Left forelimb (tissue), 1 donor: ENCODE measurements around the gene RNF222.

Experiments
- DNase-seq: peaks from one replicate; pipeline ENCODE4 v3.0.0-alpha.2; 2018; ENCODE audit warnings: low spot score

RNF222 gene, protein sequence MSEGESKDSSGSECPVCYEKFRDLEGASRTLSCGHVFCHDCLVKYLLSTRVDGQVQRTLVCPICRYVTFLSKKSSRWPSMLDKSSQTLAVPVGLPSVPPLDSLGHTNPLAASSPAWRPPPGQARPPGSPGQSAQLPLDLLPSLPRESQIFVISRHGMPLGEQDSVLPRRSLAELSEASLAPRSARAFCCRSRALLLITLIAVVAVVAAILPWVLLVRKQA

GRCh38 chr17:8397636-8398035, at the start of gene RNF222:
Gene RNF222 (minus strand): TSS chr17:8397827. CDS start chr17:8393461, 4,366 bp downstream.
- DNase-seq: no peak

DNA sequence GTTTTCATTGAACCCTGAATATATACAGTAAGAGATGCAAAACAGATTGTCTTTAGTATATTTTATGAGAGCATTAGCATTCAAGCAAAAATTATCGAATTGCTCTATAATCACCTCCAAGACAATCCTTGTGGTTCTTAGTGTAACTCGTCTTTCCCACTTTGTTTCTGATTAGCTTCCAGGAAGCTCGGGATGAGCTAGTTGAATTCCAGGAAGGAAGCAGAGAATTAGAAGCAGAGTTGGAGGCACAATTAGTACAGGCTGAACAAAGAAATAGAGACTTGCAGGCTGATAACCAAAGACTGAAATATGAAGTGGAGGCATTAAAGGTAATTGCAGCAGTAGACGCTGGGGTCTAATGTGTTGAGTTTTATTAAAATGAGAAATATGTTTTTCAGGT, 47.9 kb upstream of the RNF222 start:
- no peak for DNase-seq

DNA sequence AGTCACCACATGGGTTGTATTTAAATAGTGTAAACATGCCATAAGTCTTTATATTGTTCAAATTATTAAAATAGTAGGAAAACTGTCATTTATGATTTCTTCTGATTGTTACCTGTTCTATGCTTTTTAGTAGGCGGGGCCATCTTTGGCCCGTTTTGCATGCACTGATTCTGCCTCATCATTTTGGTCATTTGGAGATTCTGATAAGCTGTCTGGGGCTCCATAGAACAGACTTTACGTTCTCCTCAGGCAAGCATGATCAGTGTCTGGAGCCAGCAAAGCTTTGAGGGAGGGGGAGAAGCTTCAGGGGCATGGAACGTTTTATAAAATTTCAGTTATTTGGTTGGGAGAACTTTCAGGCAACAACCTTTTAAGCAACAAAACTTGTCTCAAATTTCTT, 46.9 kb upstream of the RNF222 start:
- no peak for DNase-seq

DNA sequence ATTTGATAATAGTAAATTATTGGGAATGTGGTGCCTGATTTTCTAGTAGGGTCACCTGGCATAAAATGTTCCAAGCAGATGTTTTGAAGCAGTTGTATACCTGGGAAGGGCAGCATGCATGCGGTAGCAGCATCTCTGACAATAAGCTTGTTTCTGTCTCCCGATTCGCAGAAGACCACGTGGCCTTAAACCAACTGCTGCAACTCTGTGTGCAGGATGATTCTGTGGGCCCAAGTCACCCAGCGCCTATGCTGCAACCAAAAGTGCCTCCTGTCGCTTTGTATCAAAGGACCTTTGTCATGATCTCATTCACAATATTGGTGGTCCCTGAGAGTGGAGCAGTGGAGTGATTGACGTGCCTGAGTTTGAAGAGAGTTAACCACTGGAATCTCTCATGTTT, 46.1 kb upstream of the RNF222 start:
- DNase-seq: no peak

DNA sequence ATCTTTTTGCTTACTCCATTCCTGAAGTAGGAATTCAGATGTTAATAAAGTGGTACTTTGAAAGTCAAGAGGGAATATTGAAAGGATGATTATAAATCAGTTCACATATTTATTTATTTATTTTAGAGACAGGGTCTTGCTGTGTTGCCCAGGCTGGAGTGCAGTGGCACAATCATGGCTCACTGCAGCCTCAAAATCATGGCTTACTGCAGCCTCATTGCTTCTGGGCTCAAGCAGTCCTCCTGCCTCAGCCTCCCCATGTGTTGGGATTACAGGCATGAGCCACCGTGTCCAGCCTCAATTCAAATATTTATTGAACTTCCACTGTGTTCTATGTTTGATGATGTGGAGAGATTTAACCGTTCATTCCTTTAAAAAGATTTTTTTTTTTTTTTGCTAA, 44.7 kb upstream of the RNF222 start:
- no peak for DNase-seq

- DNase-seq: no peak
Measured at GRCh38 chr17:8441690-8442089, 44.1 kb upstream of the RNF222 start.

- no peak for DNase-seq
Measured at GRCh38 chr17:8439681-8440080, 42.1 kb upstream of the RNF222 start.

- no peak for DNase-seq
Measured at GRCh38 chr17:8438441-8438840, 40.8 kb upstream of the RNF222 start.

DNA sequence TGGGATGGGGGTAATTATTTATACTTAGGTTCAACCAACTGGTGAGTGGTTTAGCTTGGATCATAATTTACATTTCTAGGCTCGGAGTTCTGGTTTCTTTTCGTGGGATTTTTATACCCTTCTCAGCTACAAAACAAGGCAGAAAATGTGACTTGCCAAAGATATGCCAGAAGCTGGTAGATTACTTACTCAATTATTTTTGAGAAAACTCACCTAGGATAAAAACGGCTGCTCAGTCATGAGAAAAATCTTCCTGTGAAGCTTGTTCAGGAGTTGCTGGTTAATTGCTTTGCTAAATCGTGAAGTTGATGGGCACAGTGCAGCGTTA, 39.2 kb upstream of the RNF222 start:
- no peak for DNase-seq

GRCh38 chr17:8436169-8436843, 38.7 kb upstream of the RNF222 start:
- peak; percentile 78 for DNase-seq

DNA sequence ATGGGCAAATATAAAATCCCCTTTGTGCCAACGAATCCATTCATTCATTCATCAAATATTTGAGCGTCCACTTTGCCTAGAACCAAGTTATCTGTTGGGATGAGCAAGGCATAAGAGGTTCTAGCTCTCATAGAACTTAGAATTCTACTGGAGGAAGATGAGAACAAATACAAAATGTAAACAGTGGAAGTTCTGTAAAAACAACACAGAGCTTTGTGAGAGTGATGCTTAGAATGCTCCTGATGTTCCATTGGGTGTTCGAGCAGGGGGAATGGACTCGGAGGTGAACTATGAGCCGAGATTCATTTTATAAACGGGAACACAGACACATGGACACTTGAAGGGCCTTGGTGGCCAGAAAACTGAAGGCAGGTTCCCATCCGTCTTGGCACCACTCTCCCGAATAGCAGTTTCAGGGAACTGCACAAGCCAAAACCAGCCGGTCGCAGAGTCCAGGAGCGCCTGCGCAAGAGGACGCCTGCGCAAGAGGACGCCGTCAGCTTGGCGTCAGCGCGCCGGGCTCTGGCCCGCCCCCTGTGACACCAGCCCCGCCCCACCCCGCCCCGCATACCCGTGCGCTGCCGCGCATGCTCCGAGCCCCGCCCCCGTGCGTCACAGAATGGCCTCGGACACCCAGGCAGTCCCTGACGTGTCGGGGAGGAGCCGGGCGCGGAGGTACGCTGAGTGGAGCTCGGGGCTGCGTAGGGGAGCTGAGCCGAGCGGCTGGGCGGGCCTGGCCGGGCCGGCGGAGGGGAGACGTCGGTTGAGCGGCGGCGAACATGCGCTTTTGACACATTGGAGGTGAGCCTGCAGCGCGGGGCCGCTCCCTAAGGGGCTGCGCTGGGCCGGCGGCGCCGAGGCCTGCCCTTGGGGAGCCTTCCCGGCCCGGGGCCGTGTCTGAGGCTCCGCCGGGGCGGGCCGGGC, 37.9 kb upstream of the RNF222 start, which contains the start of gene NDEL1:
TSS of gene NDEL1 (plus strand) at position 640 of the 924 bp plus-strand sequence. CDS start 8,388 bp downstream, outside the sequence.
- DNase-seq: peak; percentile 100

DNA sequence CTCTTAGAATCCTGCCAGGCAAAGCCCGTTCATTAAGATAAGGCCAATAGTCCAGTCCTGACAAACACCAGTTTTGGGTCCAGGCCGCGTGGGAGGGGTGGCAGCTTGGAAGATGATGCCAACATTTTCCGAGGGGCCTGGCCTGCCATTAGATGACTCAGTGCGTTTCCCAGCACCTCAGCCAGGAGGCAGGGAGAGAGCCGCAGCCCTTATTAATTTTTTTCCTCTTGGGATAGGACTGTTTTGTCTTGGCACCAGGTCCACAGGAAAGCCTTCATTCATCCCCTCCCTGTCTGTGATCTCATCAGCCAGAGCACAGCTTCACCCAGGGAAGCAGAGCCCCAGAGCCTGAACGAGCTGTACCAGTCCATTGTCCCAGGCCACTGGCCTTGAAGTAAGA, 33.3 kb upstream of the RNF222 start:
- no peak for DNase-seq

- DNase-seq: no peak
Measured at GRCh38 chr17:8426802-8427201, 29.2 kb upstream of the RNF222 start.

DNA sequence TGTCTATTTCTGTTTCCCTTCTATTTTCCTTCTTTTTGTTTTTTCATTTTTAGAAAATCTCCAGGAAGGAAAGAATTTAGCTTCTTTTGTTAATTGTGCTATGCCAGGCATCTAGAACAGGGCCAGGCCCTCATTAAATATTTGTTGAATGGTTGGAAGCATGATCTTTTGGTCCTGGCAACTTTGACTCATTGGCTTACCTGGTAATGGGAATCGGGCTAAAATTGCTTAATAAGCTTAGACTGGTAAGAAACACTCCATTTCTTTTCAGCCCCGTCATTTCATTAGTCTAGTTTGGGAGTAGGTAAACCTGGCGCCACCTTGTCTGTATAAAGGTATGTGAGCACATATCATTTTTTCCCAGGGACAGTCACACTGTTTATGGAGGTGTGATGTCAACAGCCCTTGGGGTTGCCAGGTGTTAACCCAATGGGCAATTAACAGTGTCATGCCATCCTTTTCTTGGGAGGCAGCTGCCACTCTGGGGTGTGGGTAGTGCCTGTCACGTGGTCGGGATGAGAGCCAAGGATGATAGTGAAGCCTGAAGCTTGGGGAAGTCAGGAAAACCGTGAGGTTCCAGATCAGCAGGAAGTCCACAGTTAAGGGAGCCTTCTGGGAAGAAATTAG, 28.6 kb upstream of the RNF222 start:
- DNase-seq: no peak

DNA sequence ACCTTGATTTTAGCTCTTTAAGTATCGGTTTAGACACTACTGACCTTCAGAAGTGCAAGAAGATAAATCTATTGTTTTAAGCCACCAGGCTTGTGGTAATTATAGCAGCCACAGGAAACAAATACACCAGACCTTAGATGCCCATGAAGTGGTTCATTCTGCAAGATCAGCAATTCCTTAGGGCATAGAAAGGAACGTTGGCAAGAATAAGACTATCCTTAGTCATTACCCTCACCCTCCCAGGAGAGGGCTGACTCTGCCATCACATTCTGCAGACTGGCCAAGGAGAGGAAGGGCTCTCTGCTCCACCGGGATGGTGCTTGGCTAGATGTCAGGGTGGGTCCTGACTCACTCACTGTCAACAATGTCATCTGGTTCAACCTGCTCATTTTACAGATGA, 23.9 kb upstream of the RNF222 start:
- DNase-seq: no peak

DNA sequence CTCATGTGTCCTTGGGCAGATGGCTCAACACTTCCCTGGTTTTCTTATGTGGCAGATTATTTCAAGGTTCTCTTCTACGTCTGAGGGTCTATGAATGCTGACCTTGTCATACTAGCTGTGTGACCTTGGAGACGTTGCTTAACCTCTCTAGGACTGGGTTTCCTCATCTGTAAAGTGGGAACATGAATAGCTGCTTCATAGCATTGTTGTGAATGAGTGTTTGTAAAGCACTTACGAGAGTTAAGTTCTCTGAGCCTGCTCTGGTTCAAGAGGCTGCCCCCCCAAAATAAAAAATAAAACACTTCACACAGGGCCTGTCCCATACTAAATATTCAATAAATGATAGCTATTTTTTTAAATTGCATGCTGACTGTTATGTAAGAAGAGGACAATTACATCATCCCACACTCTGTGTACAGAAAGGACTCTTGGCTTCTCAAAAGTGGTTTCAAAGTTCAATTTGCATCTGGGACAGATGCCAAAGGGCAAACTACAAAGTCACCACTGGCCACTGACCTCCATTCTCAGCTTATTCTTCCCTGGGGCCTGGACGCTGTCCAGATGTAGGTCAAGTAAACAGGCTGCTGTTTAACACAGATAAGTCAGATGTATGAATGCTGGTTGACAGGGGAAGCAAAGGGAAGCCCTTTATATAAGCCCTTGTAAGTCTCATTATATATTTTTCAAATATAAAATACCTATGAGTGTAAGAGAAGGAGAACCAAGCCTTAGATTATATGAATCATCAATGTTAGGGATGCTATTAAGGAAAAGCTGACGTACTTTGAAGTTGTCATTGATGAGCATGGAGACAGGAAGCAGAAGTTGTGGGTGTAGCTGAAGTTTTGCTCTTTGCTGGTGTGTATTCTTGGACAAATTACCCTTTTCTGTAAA, 22.7 kb upstream of the RNF222 start:
- no peak for DNase-seq

- DNase-seq: no peak
Measured at GRCh38 chr17:8419305-8419704, 21.7 kb upstream of the RNF222 start.

GRCh38 chr17:8418471-8418870, 20.8 kb upstream of the RNF222 start:
- no peak for DNase-seq

DNA sequence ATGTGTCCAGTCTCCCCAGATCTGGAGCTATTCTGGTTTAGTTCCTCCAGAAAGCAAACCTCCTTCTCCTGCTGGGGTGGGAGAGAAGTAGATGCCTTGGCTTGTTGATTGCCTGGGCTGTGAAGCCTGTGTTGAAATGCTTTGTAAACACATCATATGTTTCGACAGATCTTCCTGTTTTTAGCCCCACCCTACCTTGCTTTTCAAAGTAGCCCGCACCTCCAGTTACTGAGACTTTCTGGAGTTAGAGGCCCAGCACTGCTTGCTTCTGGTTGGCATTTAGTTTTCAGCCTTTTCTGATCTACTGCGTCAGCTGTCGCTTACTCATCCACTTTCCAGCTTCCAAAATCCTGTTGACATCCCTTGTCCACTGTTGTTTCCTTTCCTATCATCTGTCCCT, 20.2 kb upstream of the RNF222 start:
- DNase-seq: no peak

DNA sequence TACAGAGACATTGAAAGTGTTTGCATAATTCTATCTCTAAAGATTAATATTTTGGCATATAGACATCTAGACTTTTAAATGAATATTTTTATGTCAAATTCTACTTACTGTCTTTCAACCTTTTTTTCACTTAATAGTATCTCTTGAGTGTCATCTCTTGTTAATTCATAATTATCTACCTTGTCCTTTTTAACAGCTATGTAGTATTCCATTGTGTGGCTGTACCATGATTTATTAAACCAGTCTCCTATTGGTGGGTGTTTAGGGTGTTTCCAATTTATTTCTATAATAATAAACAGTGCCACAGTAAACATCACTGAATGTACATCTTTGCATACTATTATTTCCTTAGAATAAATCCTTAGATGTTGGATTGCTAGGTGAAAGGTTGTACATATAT, 16.3 kb upstream of the RNF222 start:
- DNase-seq: no peak

DNA sequence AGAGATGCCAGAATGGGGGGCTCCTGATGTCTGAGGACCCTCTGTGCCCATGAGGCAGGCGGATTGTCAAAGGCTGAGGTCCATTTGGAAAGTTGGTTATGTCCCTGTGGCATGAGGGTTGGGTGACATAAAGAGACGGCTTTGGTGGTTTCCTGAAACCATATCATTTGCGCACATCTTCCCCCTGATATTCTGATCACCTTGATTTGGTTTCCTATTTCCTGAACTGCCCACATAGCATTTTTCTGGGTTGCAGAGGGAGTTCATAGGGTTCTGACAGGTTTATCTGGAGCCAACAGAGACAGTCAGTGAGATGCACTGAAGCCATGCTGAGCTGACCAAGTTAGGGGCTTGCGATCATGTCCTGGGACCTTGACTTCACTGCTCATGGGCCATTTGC, 15.7 kb upstream of the RNF222 start:
- DNase-seq: no peak
